OCI-LY7 (cell line): ENCODE results near the gene CDKAL1. TPM values are rescaled to one million over a fixed set of nuclear protein-coding genes. Genes with fewer than 3 reads are reported as not detected.

ENCODE experiments used
- BruUV-seq: library from RNA; stranded (reverse); fragments of 400-500 nt; replicated peaks from 2 replicates; lab custom pipeline; 2021; lab: Mats Ljungman, UMichigan
- CTCF ChIA-PET: fragments of 300-600 bp; sonication (Branson Sonifier 250); formaldehyde crosslinking; loops from one replicate; lab custom pipeline; 2022; ENCODE audit warnings: antibody characterized with exemption; ENCODE audit not compliant: unreplicated experiment; lab: Charles Lee
- POLR2A ChIA-PET: fragments of 300-600 bp; sonication (Branson Sonifier 250); formaldehyde crosslinking; loops from one replicate; lab custom pipeline; 2022; ENCODE audit warnings: antibody characterized with exemption; lab: Charles Lee
- DNase-seq: peaks from one replicate; pipeline ENCODE4 v3.0.0-alpha.2; 2015; ENCODE audit warnings: low spot score
- H2AFZ ChIP-seq: fragments of 200-600 bp; sonication (generic), shearing (Covaris generic); 2 replicates; pipeline ENCODE4 v1.6.1; 2014; ENCODE audit warnings: mild to moderate bottlenecking, antibody characterized with exemption, low read length, moderate library complexity
- H3K27ac ChIP-seq: fragments of 200-600 bp; sonication (generic); 2 replicates; pipeline ENCODE4 v1.5.1; 2014; ENCODE audit warnings: mixed run types, low read depth, mild to moderate bottlenecking, moderate library complexity, low read length, inconsistent platforms; ENCODE audit not compliant: poor library complexity, severe bottlenecking
- H3K36me3 ChIP-seq: fragments of 200-600 bp; sonication (generic); 2 replicates; pipeline ENCODE4 v1.6.1; 2014; ENCODE audit warnings: mild to moderate bottlenecking, antibody characterized with exemption, low read length, moderate library complexity, mixed read lengths; ENCODE audit not compliant: insufficient read depth
- H3K4me1 ChIP-seq: fragments of 200-600 bp; sonication (generic); 2 replicates; pipeline ENCODE4 v1.5.1; 2014; ENCODE audit warnings: mild to moderate bottlenecking, low read length; ENCODE audit not compliant: insufficient read depth, poor library complexity, severe bottlenecking
- H3K4me2 ChIP-seq: fragments of 200-600 bp; sonication (generic); 2 replicates; pipeline ENCODE4 v1.6.1; 2014; ENCODE audit warnings: mild to moderate bottlenecking, low read length
- H3K4me3 ChIP-seq: fragments of 200-600 bp; sonication (generic); 2 replicates; pipeline ENCODE4 v1.5.1; 2014; ENCODE audit warnings: mild to moderate bottlenecking, low read depth, low read length; ENCODE audit not compliant: poor library complexity, severe bottlenecking
- H3K79me2 ChIP-seq: fragments of 200-600 bp; sonication (generic); 2 replicates; pipeline ENCODE4 v1.6.1; 2016; ENCODE audit warnings: low read depth, mild to moderate bottlenecking, low read length, moderate library complexity, mixed read lengths; ENCODE audit not compliant: insufficient read depth
- H3K9me2 ChIP-seq: fragments of 200-600 bp; sonication (generic); 2 replicates; pipeline ENCODE4 v1.6.1; 2016; ENCODE audit warnings: mild to moderate bottlenecking, low read length, mixed read lengths; ENCODE audit not compliant: insufficient read depth
- H3K9me3 ChIP-seq: fragments of 200-600 bp; sonication (generic); 2 replicates; pipeline ENCODE4 v1.6.1; 2014; ENCODE audit warnings: mild to moderate bottlenecking, mixed run types, low read length, mixed read lengths
- H4K20me1 ChIP-seq: fragments of 200-600 bp; sonication (generic); 2 replicates; pipeline ENCODE4 v1.6.1; 2014; ENCODE audit warnings: mild to moderate bottlenecking, antibody characterized with exemption, low read length, moderate library complexity, mixed read lengths; ENCODE audit not compliant: insufficient read depth
- CTCF ChIP-seq: fragments of 200-600 bp; sonication (generic); conservative IDR thresholded peaks from 2 replicates; pipeline ENCODE4 v1.5.1; 2014; ENCODE audit warnings: mild to moderate bottlenecking, antibody characterized with exemption, low read length, moderate library complexity, mixed read lengths
- EZH2phosphoT487 ChIP-seq: fragments of 200-600 bp; sonication (generic); IDR thresholded peaks from 2 replicates; pipeline ENCODE4 v1.6.1; 2018; ENCODE audit warnings: low read depth, borderline replicate concordance, mild to moderate bottlenecking, mixed run types, antibody characterized with exemption, low read length, moderate library complexity, mixed read lengths
- intact Hi-C: fragments of 100-400 bp; cut with micrococcal nuclease; formaldehyde crosslinking; loops from one replicate; pipeline ENCODE4 v1.10.0; 2022; ENCODE audit not compliant: unreplicated experiment
- total RNA-seq, 2 experiments: library from RNA; depleted of rRNA in 1 of 2; stranded (reverse); fragments of >200 nt in 1 of 2; shearing (Covaris generic) in 1 of 2; gene quantifications; 2 replicates each; pipeline ENCODE4 v1.2.3, GENCODE V29; 2014 to 2022

CDKAL1 gene
- total RNA-seq, 2 experiments from 2014 or later, result 19.9 to 21.1 TPM

- Histone ChIP-seq H3K4me3 (no peak overlapping the region), H4K20me1 (peaks cover 5% of the 10 kb centered on the region; the same call in 1 of the 2 replicates), H3K4me1 (no peaks in the 10 kb centered on the region), H3K79me2 (no peaks in the 10 kb centered on the region), H3K36me3 (no peaks in the 10 kb centered on the region), H3K9me2 (no peaks in the 10 kb centered on the region), H3K4me2 (no peak overlapping the region), H3K9me3 (no peaks in the 10 kb centered on the region), H2AFZ (no peak overlapping the region), H3K27ac (no peak overlapping the region)
- TF ChIP-seq CTCF (no peak), EZH2phosphoT487 (no peak)
- ChIA-PET POLR2A (no interaction called here), CTCF (no interaction called here)
- no peak for DNase-seq
- BruUV-seq, result no TSS peak
- intact Hi-C loops, result no loop called here
Observed at GRCh38 chr6:20669571-20670314, 135.5 kb downstream of the CDKAL1 start.

GRCh38 chr6:20670750-20671149 is 136.5 kb downstream of the CDKAL1 start:
- H4K20me1 ChIP-seq, result peaks cover 5% of the 10 kb centered on the region; the same call in 1 of the 2 replicates
- no peaks in the 10 kb centered on the region for H3K4me1 ChIP-seq
- H3K4me3 ChIP-seq, result no peak overlapping the region
- no peaks in the 10 kb centered on the region for H3K36me3 ChIP-seq
- H3K27ac ChIP-seq, result no peak overlapping the region
- H3K4me2 ChIP-seq, result no peak overlapping the region
- intact Hi-C loops, result no loop called here
- ChIA-PET CTCF (no interaction called here), POLR2A (no interaction called here)
- no peak overlapping the region for H2AFZ ChIP-seq
- TF ChIP-seq EZH2phosphoT487 (no peak), CTCF (no peak)
- no TSS peak for BruUV-seq
- no peaks in the 10 kb centered on the region for H3K9me3 ChIP-seq
- H3K79me2 ChIP-seq, result no peaks in the 10 kb centered on the region
- H3K9me2 ChIP-seq, result no peaks in the 10 kb centered on the region
- DNase-seq, result no peak

GRCh38 chr6:20672038-20672437 is 137.8 kb downstream of the CDKAL1 start:
- H4K20me1 ChIP-seq, result peaks cover 5% of the 10 kb centered on the region; the same call in 1 of the 2 replicates
- no peak for DNase-seq
- H2AFZ ChIP-seq, result no peak overlapping the region
- ChIA-PET POLR2A (no interaction called here), CTCF (no interaction called here)
- no TSS peak for BruUV-seq
- TF ChIP-seq EZH2phosphoT487 (no peak), CTCF (no peak)
- H3K4me3 ChIP-seq, result no peak overlapping the region
- no peak overlapping the region for H3K27ac ChIP-seq
- H3K9me3 ChIP-seq, result no peaks in the 10 kb centered on the region
- no peaks in the 10 kb centered on the region for H3K36me3 ChIP-seq
- no peaks in the 10 kb centered on the region for H3K9me2 ChIP-seq
- no peak overlapping the region for H3K4me2 ChIP-seq
- no peaks in the 10 kb centered on the region for H3K4me1 ChIP-seq
- intact Hi-C loops, result no loop called here
- no peaks in the 10 kb centered on the region for H3K79me2 ChIP-seq
